Measurements from ENCODE around the gene RBMS3.

GRCh38 chr3:29301332-29302019 is 20.6 kb downstream of the RBMS3 start:
- no peak for TF ChIP-seq EZH2 (IDR thresholded peaks at IDR 0.05; ENCODE audit: insufficient read depth, low read length)
- TF ChIP-seq CTCF (IDR thresholded peaks at IDR 0.05; ENCODE audit: insufficient read depth, low read depth, low read length), result no peak
